GM13976 (cell line): ENCODE data around the gene SPAG17.
A peak's percentile ranks its signal among the peaks of the same experiment; 100 is the strongest.

ENCODE experiments used
- DNase-seq: peaks from one replicate; pipeline ENCODE4 v3.0.0; 2012; ENCODE audit warnings: low spot score
- CTCF ChIP-seq: IDR thresholded peaks from 2 replicates; pipeline ENCODE4 v1.5.1; 2012; ENCODE audit warnings: borderline replicate concordance, mild to moderate bottlenecking; ENCODE audit not compliant: insufficient read depth; ENCODE audit errors: extremely low read depth, missing control alignments, control extremely low read depth
- in situ Hi-C: fragments of 300-500 bp; cut with MboI; formaldehyde crosslinking; loops from one replicate; pipeline ENCODE4 v1.12.0; 2022; ENCODE audit warnings: low sequenced_read_pairs, mixed read lengths, inconsistent platforms; ENCODE audit not compliant: unreplicated experiment

The SPAG17 gene

GRCh38 chr1:118158924-118159323, 26.1 kb downstream of the SPAG17 start:
- TF ChIP-seq CTCF = no peak
- DNase-seq = no peak
- in situ Hi-C loops = loop anchor here (25.0 kb wide), 1 partner anchor 853 kb away; no protein-coding TSS in a partner anchor

GRCh38 chr1:118157506-118157905, 27.5 kb downstream of the SPAG17 start:
- no peak for TF ChIP-seq CTCF
- in situ Hi-C loops = loop anchor here (25.0 kb wide), 1 partner anchor 855 kb away; no protein-coding TSS in a partner anchor
- DNase-seq = no peak

GRCh38 chr1:118155106-118155505, 29.9 kb downstream of the SPAG17 start:
- no peak for DNase-seq
- in situ Hi-C loops = loop anchor here (25.0 kb wide), 1 partner anchor 857 kb away; no protein-coding TSS in a partner anchor
- no peak for TF ChIP-seq CTCF

GRCh38 chr1:118154220-118154619, 30.8 kb downstream of the SPAG17 start:
- in situ Hi-C loops = loop anchor here (25.0 kb wide), 1 partner anchor 858 kb away; no protein-coding TSS in a partner anchor
- peak; percentile 31 for DNase-seq

GRCh38 chr1:118151312-118151937, 33.6 kb downstream of the SPAG17 start:
- in situ Hi-C loops = loop anchor here (25.0 kb wide), 1 partner anchor 861 kb away; no protein-coding TSS in a partner anchor
- TF ChIP-seq CTCF = peak; percentile 60
- DNase-seq = no peak

More at GRCh38 chr1:118154220-118154619, 30.8 kb downstream of the SPAG17 start:
- peak; percentile 47 for TF ChIP-seq CTCF

- in situ Hi-C loops = loop anchor here (25.0 kb wide), 1 partner anchor 863 kb away; no protein-coding TSS in a partner anchor
- no peak for TF ChIP-seq CTCF
- no peak for DNase-seq
These were observed 35.2 kb downstream of the SPAG17 start for GRCh38 chr1:118149799-118150198.

GRCh38 chr1:118148034-118148433, 37.0 kb downstream of the SPAG17 start:
- no peak for DNase-seq
- in situ Hi-C loops = no loop called here
- TF ChIP-seq CTCF = no peak
